Muscle of arm (tissue), 14 donors: ENCODE measurements around the gene OR1M1. TPM values are rescaled to one million over a fixed set of nuclear protein-coding genes. Genes with fewer than 3 reads are reported as not detected.
"Not testable (repeated sequence)": the region's sequence is repeated elsewhere in the genome, so short reads cannot be mapped to it uniquely, and the experiment has no call there.

ENCODE experiments used
- DNase-seq: peaks from one replicate; pipeline ENCODE4 v3.0.0-alpha.2; 2013
- long read RNA-seq, 11 donors: transcript quantifications; one replicate each; lab custom pipeline, GENCODE V29; 2026
- polyA plus RNA-seq, 12 donors: library from polyadenylated mRNA; unstranded; fragments of 120-200 nt; gene quantifications; one replicate each; pipeline ENCODE4 v1.2.1, GENCODE V29; 2013; ENCODE audit not compliant: insufficient read length in 12 of 12

Gene OR1M1, protein sequence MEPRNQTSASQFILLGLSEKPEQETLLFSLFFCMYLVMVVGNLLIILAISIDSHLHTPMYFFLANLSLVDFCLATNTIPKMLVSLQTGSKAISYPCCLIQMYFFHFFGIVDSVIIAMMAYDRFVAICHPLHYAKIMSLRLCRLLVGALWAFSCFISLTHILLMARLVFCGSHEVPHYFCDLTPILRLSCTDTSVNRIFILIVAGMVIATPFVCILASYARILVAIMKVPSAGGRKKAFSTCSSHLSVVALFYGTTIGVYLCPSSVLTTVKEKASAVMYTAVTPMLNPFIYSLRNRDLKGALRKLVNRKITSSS
- under 1 TPM in 1 of 12 donors, not detected in 11; 0.07 TPM for polyA plus RNA-seq
- long read RNA-seq, donor 1: 0 reads
- long read RNA-seq, donor 2: 0 reads
- long read RNA-seq, donor 3: 0 reads
- long read RNA-seq, donor 4: 0 reads
- long read RNA-seq, donor 5: 0 reads
- long read RNA-seq, donor 6: 0 reads
- long read RNA-seq, donor 7: 0 reads
- long read RNA-seq, donor 8: 0 reads
- long read RNA-seq, donor 9: 0 reads
- long read RNA-seq, donor 10: 0 reads
- long read RNA-seq, donor 11: 0 reads

DNA sequence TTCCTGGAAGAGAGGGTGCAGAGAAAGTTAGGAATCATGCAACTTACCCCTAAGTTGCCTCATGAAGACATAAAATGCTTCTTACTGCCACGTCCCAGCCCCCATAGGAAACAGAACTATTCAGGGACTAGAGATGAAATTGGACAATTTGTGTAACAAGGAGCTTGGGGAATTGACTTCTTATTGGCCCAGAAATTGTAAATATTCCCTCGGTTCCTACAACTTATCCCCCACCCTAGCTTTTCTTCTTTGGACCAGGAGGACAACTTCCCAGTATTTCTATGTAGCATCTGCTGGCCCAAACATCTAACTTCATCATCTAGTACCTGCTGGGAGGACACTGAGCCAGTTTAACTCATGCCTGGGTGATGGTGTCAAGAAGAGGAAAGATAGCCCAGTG is at the start of gene OR1M1:
TSS of gene OR1M1 (plus strand) at position 301 of the 400 bp plus-strand sequence. CDS start 6,184 bp downstream, outside the sequence.
- no peak for DNase-seq

DNA sequence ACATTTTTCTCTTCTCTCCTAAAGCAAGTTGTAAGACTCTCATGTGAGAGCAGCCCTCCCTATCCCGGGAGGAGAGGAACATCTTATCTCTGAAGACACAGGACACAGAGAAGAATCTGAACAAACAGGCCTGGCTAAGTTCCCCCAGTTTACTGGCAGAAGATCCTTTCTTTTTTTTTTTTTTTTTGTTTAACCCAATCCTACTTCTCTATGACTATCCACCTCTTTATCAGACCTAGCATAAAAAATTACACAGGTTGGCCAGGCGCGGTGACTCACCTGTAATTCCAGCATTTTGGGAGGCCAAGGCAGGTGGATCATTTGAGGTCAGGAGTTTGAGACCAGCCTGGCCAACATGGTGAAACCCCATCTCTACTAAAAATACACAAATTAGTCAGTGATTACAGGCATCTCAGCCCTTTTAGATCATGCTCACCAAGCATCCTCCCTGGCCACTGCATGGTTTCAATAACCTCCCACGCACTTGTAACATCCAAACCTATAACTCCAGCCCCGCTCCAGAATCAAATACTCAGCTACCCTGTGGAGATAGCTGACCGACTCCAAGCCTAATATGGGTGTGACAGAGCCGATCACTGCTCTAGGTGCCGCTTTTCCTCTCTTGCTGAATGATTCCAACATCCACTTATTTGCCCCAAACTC is 49.3 kb upstream of the OR1M1 start:
- no peak for DNase-seq

DNA sequence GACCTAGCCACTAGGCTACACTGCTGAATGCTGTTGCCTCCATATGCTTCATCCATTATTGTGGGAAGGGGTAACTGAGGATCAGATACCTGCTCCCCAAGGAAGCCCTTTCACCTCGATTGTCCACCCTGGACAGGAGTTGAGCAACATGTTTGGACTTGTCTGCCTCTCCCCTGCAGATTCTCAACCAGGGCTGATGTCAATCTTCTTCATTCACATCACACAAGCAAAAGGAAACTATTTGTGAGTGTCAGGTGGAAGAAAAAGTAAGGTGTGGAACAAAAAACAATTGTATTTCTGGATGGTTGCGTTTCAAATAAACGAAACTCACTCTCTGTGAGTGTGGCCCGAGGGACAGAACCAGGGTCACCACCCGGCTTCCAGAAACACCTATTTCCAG is 47.1 kb upstream of the OR1M1 start:
- DNase-seq: no peak

DNA sequence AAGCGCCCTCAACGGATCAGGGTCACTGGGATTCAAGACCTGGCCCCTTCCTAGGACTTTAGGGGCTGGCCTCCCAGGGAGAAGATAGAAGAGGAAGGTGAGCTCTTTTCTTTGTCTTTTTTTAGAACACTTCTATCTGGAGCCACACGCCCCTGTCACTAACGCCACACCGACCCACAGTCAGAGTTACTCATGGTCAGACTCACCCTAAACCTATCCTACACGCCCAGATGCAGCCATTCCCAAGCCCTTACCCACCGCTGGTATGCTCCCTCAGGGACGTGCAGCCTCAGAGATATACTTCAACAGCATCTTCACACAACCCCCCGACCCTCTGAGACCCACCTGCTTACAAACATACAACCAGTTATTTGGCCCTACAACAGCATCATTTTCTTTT is 46.7 kb upstream of the OR1M1 start:
- no peak for DNase-seq

DNA sequence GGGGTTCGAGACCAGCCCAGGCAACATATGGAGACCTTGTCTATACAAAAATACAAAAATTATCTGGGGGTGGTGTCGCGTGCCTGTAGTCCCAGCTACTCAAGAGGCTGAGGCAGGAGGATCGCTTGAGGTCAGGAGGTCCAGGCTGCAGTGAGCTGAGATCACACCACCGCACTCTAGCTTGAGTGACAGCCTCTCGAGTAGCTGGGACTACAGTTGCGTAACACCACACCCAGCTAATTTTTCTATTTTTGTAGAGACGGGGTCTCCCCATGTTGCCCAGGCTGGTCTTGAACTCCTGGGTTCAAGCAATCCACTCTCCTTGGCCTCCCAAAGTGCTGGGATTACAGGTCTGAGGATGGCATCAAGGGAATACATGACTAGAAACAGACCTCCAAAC is 45.8 kb upstream of the OR1M1 start:
- no peak for DNase-seq

DNA sequence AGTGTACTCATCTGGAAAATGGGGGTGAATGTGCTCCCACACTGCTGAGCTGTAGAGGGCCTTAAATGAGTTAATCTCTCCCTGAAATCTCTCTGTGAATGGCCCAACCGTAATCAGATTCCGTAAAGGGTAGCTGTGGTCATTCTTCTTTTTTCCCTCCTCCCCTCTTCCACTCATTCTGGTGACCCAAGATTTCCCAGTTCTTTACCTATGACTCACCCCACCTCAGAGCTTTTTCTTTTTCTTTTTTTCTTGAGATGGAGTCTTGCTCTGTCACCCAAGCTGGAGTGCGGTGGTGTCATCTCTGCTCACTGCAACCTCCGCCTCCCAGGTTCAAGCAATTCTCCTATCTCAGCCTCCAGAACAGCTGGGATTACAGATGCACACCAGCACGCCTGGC is 43.3 kb upstream of the OR1M1 start:
- DNase-seq: no peak

DNA sequence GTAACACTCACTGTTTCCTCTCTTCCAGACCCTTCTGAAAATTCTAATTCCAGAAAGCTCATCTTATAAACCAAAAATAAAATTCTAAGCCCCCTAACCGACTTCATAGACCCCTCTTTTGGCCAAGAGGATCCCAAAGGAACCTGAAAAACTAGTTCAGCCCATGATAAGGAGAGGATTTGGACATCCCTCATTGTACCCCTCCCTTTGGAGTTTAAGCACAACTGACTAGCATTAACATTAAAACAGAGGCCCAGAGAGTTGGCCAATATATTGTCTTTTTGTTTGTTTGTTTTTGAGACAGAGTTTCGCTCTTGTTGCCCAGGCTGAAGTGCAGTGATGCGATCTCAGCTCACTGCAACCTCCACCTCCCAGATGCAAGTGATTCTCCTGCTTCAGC is 42.4 kb upstream of the OR1M1 start:
- no peak for DNase-seq

DNA sequence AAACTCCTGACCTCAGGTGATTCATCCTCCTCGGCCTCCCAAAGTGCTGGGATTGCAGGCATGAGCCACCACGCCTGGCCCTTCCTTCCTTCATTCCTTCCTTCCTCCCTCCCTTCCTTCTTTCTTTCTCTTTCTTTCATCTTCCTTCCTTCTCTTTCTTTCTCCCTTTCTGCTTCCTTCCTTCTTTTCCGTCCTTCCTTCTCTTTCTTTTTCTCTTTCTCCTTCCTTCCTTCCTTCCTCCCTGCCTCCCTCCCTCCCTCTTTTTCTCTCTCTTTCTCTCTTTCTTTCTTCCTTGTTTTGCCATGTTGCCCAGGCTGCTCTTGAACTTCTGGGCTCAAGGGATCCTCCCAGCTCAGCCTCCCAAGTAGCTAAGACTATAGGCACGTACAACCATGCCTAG is 40.2 kb upstream of the OR1M1 start:
- no peak for DNase-seq

DNA sequence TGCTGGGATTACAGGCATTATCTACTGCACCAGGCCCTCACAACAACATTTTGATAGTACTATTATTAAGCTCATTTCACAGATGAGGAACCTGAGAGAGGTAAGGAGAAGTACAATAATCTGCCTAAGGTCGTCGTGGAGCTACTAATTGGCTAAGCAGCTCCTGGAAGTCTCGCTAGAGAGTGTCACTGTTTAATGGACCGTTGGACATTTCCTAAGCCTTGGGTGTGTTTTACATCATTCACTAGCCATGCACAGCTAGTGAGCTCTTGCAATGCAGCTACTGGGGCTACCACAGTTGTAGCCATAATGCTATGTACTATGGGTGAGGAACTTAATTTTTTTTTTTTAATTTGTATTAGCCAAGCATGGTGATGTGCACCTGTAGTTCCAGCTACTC is 34.0 kb upstream of the OR1M1 start:
- no peak for DNase-seq

DNA sequence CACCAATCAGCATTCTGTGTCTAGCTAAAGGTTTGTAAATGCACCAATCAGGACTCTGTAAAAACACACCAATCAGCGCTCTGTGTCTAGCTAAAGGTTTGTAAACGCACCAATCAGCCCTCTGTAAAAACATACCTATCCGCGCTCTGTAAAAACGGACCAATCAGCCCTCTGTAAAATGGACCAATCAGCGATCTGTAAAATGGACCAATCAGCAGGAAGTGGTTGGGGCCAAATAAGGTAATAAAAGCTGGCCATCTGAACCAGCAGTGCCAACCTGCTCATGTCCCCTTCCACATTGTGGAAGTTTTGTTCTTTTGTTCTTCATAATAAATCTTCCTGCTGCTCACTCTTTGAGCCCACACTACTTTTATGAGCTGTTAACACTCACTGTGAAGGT is 33.2 kb upstream of the OR1M1 start:
- not testable (repeated sequence) for DNase-seq

DNA sequence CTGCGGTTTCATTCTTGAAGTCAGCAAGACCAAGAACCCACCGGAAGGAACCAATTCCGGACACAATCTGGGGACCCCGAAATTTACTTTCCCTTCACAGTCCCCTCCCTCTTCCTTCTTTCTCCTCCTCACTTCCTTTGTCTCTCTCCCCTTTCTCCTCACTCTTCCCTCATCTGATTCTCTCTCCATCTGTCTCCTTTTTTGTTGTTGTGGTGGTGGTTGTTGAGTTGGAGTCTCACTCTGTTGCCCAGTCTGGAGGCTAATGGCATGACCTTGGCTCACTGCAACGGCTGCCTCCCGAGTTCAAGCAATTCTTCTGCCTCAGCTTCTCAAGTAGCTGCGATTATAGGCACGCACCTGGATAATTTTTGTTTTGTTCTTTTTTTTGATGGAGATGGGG is 32.7 kb upstream of the OR1M1 start:
- no peak for DNase-seq

DNA sequence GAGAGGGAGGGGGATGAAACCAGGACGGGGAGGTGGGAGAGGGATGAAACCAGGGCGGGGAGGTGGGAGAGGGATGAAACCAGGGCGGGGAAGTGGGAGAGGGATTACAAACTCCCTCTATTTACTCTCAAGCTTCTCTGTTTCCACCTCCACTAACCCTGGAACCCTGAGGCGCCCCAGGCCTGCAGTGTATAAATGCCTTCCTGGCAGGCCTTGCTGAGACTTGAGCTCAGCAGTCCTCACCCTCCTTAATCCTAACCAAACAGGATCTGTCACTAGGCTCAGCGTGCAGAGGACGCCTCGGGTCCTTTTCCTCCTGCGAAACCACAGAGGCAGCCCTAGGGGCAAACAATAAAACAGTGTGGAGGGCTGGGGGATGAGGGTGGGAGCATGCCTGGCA is 32.1 kb upstream of the OR1M1 start:
- DNase-seq: no peak

DNA sequence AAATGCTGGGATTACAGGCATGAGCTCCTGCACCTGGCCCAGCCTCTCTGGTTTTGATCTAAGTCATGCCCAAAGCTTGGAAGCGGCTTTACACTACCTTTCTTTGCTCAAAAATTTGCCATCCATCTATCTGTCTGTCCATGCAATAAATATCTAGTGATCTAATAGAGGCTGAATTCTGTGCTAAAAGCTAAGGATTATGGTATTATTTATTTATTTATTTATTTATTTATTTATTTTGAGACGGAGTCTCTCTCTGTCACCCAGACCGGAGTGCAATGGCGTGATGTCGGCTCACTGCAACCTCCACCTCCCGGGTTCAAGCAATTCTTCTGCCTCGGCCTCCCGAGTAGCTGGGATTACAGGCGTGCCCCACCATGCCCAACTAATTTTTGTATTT is 30.7 kb upstream of the OR1M1 start:
- not testable (repeated sequence) for DNase-seq

DNA sequence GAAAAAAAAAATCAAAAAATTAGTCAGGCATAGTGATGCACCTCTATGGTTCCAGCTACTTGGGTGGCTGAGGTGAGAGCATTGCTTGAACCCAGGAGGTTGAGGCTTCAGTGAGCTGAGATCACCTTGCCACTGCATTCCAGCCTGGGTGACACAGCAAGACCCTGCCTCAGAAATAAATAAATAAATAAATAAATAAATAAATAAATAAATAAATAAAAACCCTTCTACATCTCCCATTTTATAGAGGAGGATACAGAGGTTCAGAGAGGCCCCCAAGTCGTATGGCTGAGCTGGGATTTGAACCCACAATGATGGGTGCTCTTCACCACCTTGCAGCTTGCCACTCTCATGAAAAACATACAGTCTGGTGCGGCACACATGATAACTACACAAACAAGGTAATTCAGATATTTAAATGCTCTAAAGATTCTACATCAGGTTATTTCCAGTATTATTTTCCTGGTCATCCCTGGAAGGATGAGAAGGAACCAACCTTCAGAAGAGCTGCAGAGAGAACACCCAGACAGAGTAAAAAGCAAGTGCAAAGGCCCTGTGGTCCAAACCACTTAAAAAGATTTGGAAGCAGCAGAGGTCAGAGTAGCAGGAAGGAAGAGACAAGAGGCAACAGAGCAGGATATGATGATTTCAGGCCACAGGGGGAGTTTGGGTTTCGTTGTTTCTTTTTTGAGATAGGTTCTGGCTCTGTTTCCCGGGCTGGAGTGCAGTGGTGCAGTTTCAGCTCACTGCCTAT is 29.2 kb upstream of the OR1M1 start:
- DNase-seq: no peak

DNA sequence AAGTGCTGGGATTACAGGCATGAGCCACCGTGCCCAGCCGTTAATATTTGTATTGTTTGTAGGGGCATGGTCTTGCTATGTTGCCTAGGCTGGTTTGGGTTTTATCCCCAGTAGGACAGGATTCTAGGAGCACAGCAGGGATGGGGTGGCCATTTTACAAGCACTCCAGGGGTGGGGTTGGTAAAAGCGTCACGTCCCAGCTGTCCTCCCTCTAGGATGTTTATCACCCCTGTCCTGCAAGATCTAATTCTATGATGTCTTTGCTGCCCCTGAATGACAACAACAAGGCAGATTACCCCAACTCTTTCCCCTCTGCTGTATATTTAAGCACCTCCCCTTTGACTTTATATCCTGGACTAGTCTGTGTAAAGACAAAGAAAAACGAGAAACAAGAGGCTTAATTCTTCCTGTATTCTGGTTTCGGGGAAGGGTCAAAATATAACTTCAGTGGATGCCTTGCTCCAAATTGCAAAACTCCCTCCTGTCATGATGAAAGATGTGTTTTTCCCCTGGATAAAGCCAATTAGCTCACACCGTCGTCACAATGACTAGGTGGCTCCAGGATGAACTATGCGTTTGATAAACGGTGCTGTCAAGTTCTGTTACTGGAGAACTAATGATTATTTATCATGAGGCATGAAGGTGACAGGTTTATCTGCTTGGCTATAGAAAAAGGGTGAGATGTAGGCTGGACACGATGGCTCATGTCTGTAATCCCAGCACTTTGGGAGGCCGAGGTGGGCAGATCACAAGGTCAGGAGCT is 27.8 kb upstream of the OR1M1 start:
- DNase-seq: no peak

DNA sequence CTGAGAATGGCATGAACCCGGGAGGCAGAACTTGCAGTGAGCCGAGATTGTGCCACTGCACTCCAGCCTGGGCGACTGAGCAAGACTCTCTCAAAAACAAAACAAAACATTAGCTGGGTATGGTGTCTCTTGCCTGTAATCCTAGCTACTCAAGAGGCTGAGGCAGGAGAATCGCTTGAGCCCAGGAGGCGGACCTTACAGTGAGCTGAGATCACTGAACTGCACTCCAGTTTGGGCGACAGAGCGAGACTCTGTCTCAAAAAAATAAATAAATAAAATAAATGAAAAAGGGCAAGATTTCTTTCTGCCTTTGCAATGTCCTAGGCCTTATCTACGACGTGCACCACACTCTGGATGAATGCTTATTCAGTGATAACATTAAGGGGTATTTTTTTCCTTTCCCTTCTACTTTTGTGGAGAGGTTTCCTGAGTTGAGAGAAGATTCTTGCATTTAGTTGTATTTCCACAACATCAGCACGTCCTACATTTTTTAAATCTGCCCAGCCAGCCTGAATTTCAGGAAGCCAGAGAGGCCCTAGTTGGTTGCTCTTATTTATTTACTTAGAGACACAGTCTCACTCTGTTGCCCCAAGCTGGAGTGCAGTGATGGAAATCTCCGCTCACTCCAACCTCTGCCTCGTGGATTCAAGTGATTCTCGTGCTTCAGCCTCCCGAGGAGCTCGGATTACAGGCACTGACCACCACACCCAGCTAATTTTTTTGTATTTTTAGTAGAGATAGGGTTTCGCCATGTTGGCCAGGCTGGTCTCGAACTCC is 26.1 kb upstream of the OR1M1 start:
- DNase-seq: no peak

DNA sequence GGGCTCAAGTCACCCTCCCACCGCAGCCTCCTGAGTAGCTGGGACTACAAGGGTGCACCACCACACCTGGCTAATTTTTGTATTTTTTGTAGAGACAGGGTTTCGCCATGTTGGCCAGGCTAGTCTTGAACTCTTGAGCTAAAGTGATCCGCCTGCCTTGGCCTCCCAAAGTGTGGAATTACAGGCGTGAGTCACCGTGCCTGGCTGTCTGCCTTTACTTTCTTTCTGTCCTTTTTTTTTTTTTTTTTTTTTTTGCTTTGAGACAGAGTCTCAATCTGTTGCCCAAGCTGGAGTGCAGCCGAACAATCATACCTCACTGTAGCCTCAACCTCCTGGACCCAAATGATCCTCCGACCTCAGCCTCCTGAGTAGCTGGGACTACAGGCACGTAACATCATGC is 25.0 kb upstream of the OR1M1 start:
- DNase-seq: no peak

DNA sequence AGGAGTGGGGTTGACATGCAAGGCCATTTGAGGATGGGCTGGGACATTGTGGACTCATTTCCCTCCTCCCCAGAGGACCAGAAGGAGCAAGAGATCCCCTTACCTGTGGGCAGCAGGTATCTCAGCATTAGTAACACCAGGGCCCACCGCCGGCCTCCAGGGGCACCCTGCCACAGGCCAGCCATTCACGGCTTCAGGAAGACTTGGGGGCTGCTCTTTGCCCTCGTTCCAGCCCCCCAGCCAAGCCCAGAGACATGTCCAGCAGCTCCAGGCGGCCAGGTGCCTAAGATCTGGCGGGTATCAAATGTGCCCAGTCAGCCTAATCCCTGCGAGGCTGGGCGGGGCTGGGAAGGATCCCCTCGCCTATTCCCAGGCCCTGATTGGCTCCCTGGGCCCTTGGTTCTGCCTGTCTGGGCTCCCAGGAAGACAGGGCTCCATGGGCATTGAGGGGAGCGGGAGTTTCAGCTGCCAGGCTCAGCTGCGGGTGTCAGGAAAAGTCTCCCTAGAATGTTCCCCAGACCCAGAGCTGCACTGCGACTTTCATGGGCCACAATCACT is 21.3 kb upstream of the OR1M1 start:
- no peak for DNase-seq

DNA sequence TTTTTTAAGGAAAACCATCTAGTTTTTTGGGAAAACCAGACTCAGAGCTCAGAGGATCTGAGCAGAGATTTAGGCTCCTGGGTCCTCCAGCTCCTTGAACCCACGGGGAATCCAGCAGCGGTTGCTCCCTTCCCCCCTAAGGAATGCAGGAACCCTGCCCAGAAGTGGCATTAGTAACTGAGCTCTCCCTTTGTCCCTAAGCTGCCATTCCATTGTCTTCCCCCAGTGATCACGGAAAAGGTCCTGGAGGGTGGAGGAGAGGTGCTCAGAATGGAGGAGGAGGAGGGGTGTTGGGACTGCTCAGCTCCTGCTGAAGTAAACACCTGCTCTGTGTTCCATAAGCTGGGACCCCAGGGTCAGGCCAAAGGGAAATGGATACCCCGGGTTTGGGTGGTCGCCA is 16.8 kb upstream of the OR1M1 start:
- no peak for DNase-seq

DNA sequence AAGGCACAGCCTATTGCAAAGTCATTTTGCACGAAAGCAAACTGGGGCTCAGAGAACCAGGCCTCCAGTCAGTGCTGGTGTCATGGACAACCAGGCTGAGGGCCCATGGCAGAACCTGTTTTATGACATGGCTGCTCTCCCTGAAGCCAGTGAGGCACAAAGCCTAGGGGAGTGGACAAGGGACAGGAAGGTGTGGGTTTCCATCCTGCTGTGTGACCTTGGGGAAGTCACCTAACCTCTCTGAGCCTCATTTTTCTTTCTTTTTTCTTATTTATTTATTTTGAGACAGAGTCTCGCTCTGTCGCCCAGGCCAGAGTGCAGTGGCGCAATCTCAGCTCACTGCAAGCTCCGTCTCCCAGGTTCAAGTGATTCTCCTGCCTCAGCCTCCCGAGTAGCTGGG is 15.1 kb upstream of the OR1M1 start:
- not testable (repeated sequence) for DNase-seq

DNA sequence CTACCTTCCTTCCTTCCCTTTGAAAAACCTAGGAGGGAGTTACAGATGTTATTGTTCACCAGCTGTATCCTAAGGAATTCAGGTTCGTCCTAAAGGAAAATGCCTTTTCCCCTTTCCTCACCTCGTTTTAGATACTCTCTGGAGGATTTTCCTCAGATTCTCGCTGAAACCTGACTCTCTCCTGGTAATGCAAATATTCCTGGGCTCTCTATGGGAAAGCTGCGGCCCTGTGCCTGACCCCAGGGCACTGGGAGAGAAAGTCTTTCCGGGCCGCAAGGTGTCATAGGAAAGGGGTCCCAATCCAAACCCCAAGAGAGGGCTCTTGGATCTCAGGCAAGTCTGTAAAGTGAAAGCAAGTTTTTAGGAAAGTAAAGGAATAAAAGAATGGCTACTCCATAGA is 13.1 kb upstream of the OR1M1 start:
- no peak for DNase-seq
